H1 (cell line): ENCODE results near the gene ICA1. TPM values are rescaled to one million over a fixed set of nuclear protein-coding genes. Genes with fewer than 3 reads are reported as not detected.

Experiments used
- CTCF ChIA-PET: fragments of 300-600 bp; sonication (Branson Sonifier 250); formaldehyde crosslinking; loops from one replicate; lab custom pipeline; 2021; ENCODE audit not compliant: partially characterized antibody; lab: Charles Lee
- POLR2A ChIA-PET: fragments of 300-600 bp; sonication (Branson Sonifier 250); formaldehyde crosslinking; loops from one replicate; lab custom pipeline; 2021; ENCODE audit warnings: inconsistent platforms; ENCODE audit not compliant: partially characterized antibody; lab: Charles Lee
- DNase-seq, 2 experiments: peaks; one replicate each; pipeline versions ENCODE4 v3.0.0 to v3.0.0-alpha.2; 2010 to 2022; ENCODE audit warnings: low spot score in 2 of 2, low read depth in 1 of 2, mixed read lengths in 1 of 2
- FAIRE-seq: peaks from 2 replicates; lab custom pipeline; 2011; peaks lifted over from hg19 to GRCh38; lab: Jason Lieb, UNC
- H2AFZ ChIP-seq: 2 replicates; pipeline ENCODE4 v1.8.1; 2012; ENCODE audit warnings: low read length, inconsistent platforms
- H2AK5ac ChIP-seq: 2 replicates; pipeline ENCODE4 v1.6.1; 2013; ENCODE audit warnings: low read depth, low read length
- H2BK120ac ChIP-seq: replicated peaks from 2 replicates; pipeline ENCODE3; 2013; ENCODE audit warnings: low read depth, low read length, inconsistent platforms
- H2BK12ac ChIP-seq: 2 replicates; pipeline ENCODE4 v1.6.1; 2013; ENCODE audit warnings: low read depth, low read length
- H2BK15ac ChIP-seq: 2 replicates; pipeline ENCODE4 v1.6.1; 2013; ENCODE audit warnings: low read length
- H2BK20ac ChIP-seq: 2 replicates; pipeline ENCODE4 v1.6.1; 2013; ENCODE audit warnings: low read length
- H2BK5ac ChIP-seq: 2 replicates; pipeline ENCODE4 v1.6.1; 2013; ENCODE audit warnings: low read depth, low read length
- H3K14ac ChIP-seq: 2 replicates; pipeline ENCODE4 v1.6.1; 2013; ENCODE audit warnings: inconsistent platforms; ENCODE audit not compliant: insufficient read length
- H3K18ac ChIP-seq: 2 replicates; pipeline ENCODE4 v1.6.1; 2013; ENCODE audit warnings: low read length; ENCODE audit errors: extremely low read depth
- H3K23ac ChIP-seq: 2 replicates; pipeline ENCODE4 v1.6.1; 2013; ENCODE audit warnings: inconsistent platforms; ENCODE audit not compliant: insufficient read length
- H3K23me2 ChIP-seq: 2 replicates; pipeline ENCODE4 v1.6.1; 2013; ENCODE audit warnings: low read depth, low read length
- H3K27ac ChIP-seq: 2 replicates; pipeline ENCODE4 v1.6.1; 2011; ENCODE audit warnings: low read depth, low read length, inconsistent platforms
- H3K27me3 ChIP-seq, 4 experiments: replicated peaks in 1 of 4; 1 replicate in 1 of 4; 2 replicates in 3 of 4; pipeline versions ENCODE4 v1.6.1 to v1.8.1; 2011 to 2013; ENCODE audit warnings: low read length in 3 of 4, mild to moderate bottlenecking in 3 of 4, inconsistent platforms in 2 of 4, mixed read lengths in 2 of 4, moderate library complexity in 1 of 4; ENCODE audit not compliant: control insufficient read depth in 3 of 4, insufficient read depth in 3 of 4; ENCODE audit errors: extremely low read depth in 1 of 4
- H3K36me3 ChIP-seq, 4 experiments: 2 replicates each; pipeline versions ENCODE4 v1.6.1 to v1.8.1; 2011 to 2013; ENCODE audit warnings: mild to moderate bottlenecking in 4 of 4, low read length in 3 of 4, moderate library complexity in 2 of 4, control low read depth in 1 of 4, inconsistent platforms in 1 of 4; ENCODE audit not compliant: insufficient read depth in 4 of 4, control insufficient read depth in 2 of 4
- H3K4ac ChIP-seq: replicated peaks from 2 replicates; pipeline ENCODE3; 2013; ENCODE audit warnings: low read length, low read depth, mixed read lengths, inconsistent platforms; ENCODE audit not compliant: insufficient read length
- H3K4me1 ChIP-seq, 4 experiments: replicated peaks in 1 of 4; 1 replicate in 1 of 4; 2 replicates in 3 of 4; pipeline versions ENCODE4 v1.6.1 to v1.8.1; 2011 to 2013; ENCODE audit warnings: low read length in 3 of 4, inconsistent platforms in 2 of 4, mixed read lengths in 1 of 4; ENCODE audit not compliant: insufficient read depth in 4 of 4, control insufficient read depth in 3 of 4
- H3K4me2 ChIP-seq, 2 experiments: 2 replicates each; pipeline versions ENCODE4 v1.6.1 to v1.8.1; 2011 to 2013; ENCODE audit warnings: low read depth in 2 of 2, low read length in 2 of 2, control low read depth in 1 of 2, inconsistent platforms in 1 of 2, mild to moderate bottlenecking in 1 of 2; ENCODE audit not compliant: insufficient read depth in 1 of 2
- H3K4me3 ChIP-seq, 4 experiments: fragments of 200-600, 300-600 bp in 1 of 4; sonication (generic), shearing (Covaris generic), sonication (Bioruptor Twin) in 1 of 4; 2 replicates each; pipeline versions ENCODE4 v1.5.1 to v1.8.1; 2011 to 2016; ENCODE audit warnings: low read length in 4 of 4, low read depth in 3 of 4, control low read depth in 2 of 4, inconsistent platforms in 2 of 4, mild to moderate bottlenecking in 2 of 4, mixed read lengths in 1 of 4, moderate library complexity in 1 of 4; ENCODE audit not compliant: insufficient read depth in 2 of 4; ENCODE audit errors: extremely low read depth in 1 of 4
- H3K56ac ChIP-seq: replicated peaks from 2 replicates; pipeline ENCODE3; 2013; ENCODE audit warnings: low read depth, mild to moderate bottlenecking, mixed read lengths, low read length, inconsistent platforms; ENCODE audit not compliant: insufficient read length
- H3K79me1 ChIP-seq: 2 replicates; pipeline ENCODE4 v1.6.1; 2013; ENCODE audit warnings: low read depth, low read length, control low read depth
- H3K79me2 ChIP-seq, 2 experiments: 2 replicates each; pipeline versions ENCODE4 v1.6.1 to v1.8.1; 2012 to 2013; ENCODE audit warnings: low read length in 2 of 2, mild to moderate bottlenecking in 2 of 2, inconsistent platforms in 1 of 2; ENCODE audit not compliant: insufficient read depth in 2 of 2, control insufficient read depth in 1 of 2
- H3K9ac ChIP-seq, 4 experiments: replicated peaks in 1 of 4; 1 replicate in 1 of 4; 2 replicates in 3 of 4; pipeline versions ENCODE4 v1.6.1 to v1.8.1; 2011 to 2013; ENCODE audit warnings: low read depth in 3 of 4, low read length in 3 of 4, control low read depth in 2 of 4, mild to moderate bottlenecking in 2 of 4, moderate library complexity in 2 of 4, inconsistent platforms in 1 of 4; ENCODE audit errors: extremely low read depth in 1 of 4
- H3K9me3 ChIP-seq, 2 experiments: 2 replicates each; pipeline versions ENCODE4 v1.6.1 to v1.8.1; 2012 to 2013; ENCODE audit warnings: mild to moderate bottlenecking in 2 of 2, moderate library complexity in 2 of 2, control low read depth in 1 of 2, inconsistent platforms in 1 of 2, low read depth in 1 of 2, low read length in 1 of 2, mixed read lengths in 1 of 2; ENCODE audit not compliant: insufficient read depth in 2 of 2
- H4K20me1 ChIP-seq, 2 experiments: replicated peaks in 1 of 2; 2 replicates each; pipeline versions ENCODE3 to v1.8.1; 2011 to 2013; ENCODE audit warnings: inconsistent platforms in 2 of 2, low read length in 2 of 2, mild to moderate bottlenecking in 1 of 2; ENCODE audit not compliant: insufficient read depth in 2 of 2, control insufficient read depth in 1 of 2
- H4K5ac ChIP-seq: 2 replicates; pipeline ENCODE4 v1.6.1; 2013; ENCODE audit warnings: low read length, low read depth, mixed read lengths, inconsistent platforms; ENCODE audit not compliant: insufficient read length
- H4K8ac ChIP-seq: 2 replicates; pipeline ENCODE4 v1.8.0; 2013; ENCODE audit warnings: mild to moderate bottlenecking, moderate library complexity, low read length, inconsistent platforms; ENCODE audit not compliant: insufficient read depth; ENCODE audit errors: extremely low read depth
- H4K91ac ChIP-seq: replicated peaks from 2 replicates; pipeline ENCODE3; 2013; ENCODE audit warnings: low read length, mixed read lengths, inconsistent platforms; ENCODE audit not compliant: insufficient read length
- BCL11A ChIP-seq, 2 experiments: IDR thresholded peaks; one replicate each; pipeline ENCODE4 v1.6.1; 2011; ENCODE audit warnings: low read depth in 2 of 2, low read length in 2 of 2, mild to moderate bottlenecking in 2 of 2
- CBX5 ChIP-seq: fragments of 300-800, 300-1000 bp; sonication (generic); IDR thresholded peaks from 2 replicates; pipeline ENCODE4 v1.7.1; 2016; ENCODE audit warnings: antibody characterized with exemption, low read length, low read depth
- CHD1 ChIP-seq: IDR thresholded peaks from 2 replicates; pipeline ENCODE4 v1.6.1; 2012; ENCODE audit warnings: low read depth, low read length, improper control_type of control experiment
- EP300 ChIP-seq, 2 experiments: IDR thresholded peaks; 1 replicate in 1 of 2; 2 replicates in 1 of 2; pipeline ENCODE4 v1.6.1; 2011 to 2012; ENCODE audit warnings: low read depth in 2 of 2, low read length in 2 of 2, mild to moderate bottlenecking in 2 of 2, borderline replicate concordance in 1 of 2, inconsistent platforms in 1 of 2, moderate library complexity in 1 of 2
- JUN ChIP-seq: IDR thresholded peaks from 2 replicates; pipeline ENCODE4 v1.6.1; 2011; ENCODE audit warnings: low read depth, mild to moderate bottlenecking, improper control_type of control experiment, low read length
- MAFK ChIP-seq: IDR thresholded peaks from 2 replicates; pipeline ENCODE4 v1.6.1; 2012; ENCODE audit warnings: low read depth, mild to moderate bottlenecking, improper control_type of control experiment, low read length
- POLR2AphosphoS5 ChIP-seq: IDR thresholded peaks from 2 replicates; pipeline ENCODE4 v1.6.1; 2011; ENCODE audit warnings: low read depth, low read length
- RFX5 ChIP-seq: IDR thresholded peaks from 2 replicates; pipeline ENCODE4 v1.6.1; 2011; ENCODE audit warnings: low read depth, low read length, improper control_type of control experiment, borderline replicate concordance
- SIRT6 ChIP-seq: IDR thresholded peaks from one replicate; pipeline ENCODE4 v1.7.1; 2012; ENCODE audit warnings: low read length, inconsistent platforms
- WGBS, 2 experiments: shearing (Covaris generic) in 1 of 2; methylation state at CpG; one replicate each; pipeline versions ENCODE4 v1.1.6 to v1.1.7; 2013 to 2015; ENCODE audit warnings: low lambda C conversion rate in 2 of 2, mixed read lengths in 2 of 2, inconsistent platforms in 1 of 2, low coverage in 1 of 2, missing lambda C conversion rate in 1 of 2; ENCODE audit not compliant: insufficient replicate concordance in 2 of 2, insufficient coverage in 1 of 2, insufficient read length in 1 of 2; ENCODE audit errors: extremely low coverage in 1 of 2, missing lambda C conversion rate in 1 of 2; 5-methylcytosine and 5-hydroxymethylcytosine counted together
- polyA plus RNA-seq, 7 experiments: library from polyadenylated mRNA; depleted of rRNA in 3 of 7; stranded (reverse) in 5 of 7; unstranded in 2 of 7; fragments of >200 nt in 5 of 7; fragments of 200-250 nt in 2 of 7; gene quantifications; 1 replicate in 5 of 7; 2 replicates in 1 of 7; 4 replicates in 1 of 7; pipeline versions ENCODE4 v1.2.1 to v1.2.3, GENCODE V29; 2011 to 2013; ENCODE audit warnings: missing spikeins in 2 of 7, mixed read lengths in 2 of 7
- total RNA-seq: library from RNA; stranded (reverse); fragmentation: NEBNext Ultra II Directional; extraction: Animal tissue kit (Norgen Biotek cat#: 25700); gene quantifications from 2 replicates; pipeline ENCODE4 v1.2.1, GENCODE V29; 2021

ICA1 gene
- total and polyA plus RNA-seq, 2 of the 8 experiments (the other 6 are each of a cell fraction or from before 2014, with no cell fraction given), result 14.9 to 37.1 TPM

DNA sequence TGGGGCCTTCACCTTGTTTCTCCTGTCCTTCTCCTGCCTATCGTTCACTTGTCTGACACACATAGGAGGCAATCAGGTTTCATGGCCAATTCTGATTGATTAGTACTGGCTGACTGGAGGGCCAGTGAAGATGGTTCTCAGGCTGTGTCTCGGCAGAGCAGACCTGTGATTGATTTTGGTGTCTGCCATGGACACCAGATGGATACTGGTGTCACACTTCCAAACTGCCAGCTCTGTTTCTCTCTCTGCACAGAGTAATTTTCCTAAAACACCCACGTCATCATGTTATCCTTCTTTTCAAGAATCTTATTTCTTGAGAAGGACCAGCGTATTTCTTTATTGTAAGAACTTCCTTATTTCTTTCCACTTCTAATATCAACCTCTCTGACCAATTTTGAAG, 117.1 kb downstream of the ICA1 start:
- CTCF ChIA-PET, result interaction anchor here (0.9 kb wide), 1 partner anchor 45 kb away, joined by 3 read pairs; no protein-coding TSS in a partner anchor
- DNase-seq, result no peak
- no peak for TF ChIP-seq JUN
- no peak for TF ChIP-seq RFX5
- TF ChIP-seq CHD1, result no peak
- TF ChIP-seq BCL11A (IDR thresholded peaks at IDR 0.05; ENCODE audit: low read depth in 2 of 2, low read length in 2 of 2), result no peak
- no peak for TF ChIP-seq CBX5
- no peak for TF ChIP-seq SIRT6
- no peak for TF ChIP-seq POLR2AphosphoS5
- no peak for TF ChIP-seq MAFK
- TF ChIP-seq EP300 (IDR thresholded peaks at IDR 0.05; ENCODE audit: borderline replicate concordance in 1 of 2, low read depth in 2 of 2, low read length in 2 of 2), result no peak

More for the DNA sequence above, 117.1 kb downstream of the ICA1 start:
- no peaks in the 10 kb centered on the region for H3K36me3 ChIP-seq
- no peak overlapping the region for H2BK5ac ChIP-seq
- H3K27me3 ChIP-seq, result no peaks in the 10 kb centered on the region
- no peak overlapping the region for H3K18ac ChIP-seq
- FAIRE-seq, result no peak
- H2AFZ ChIP-seq, result no peak overlapping the region
- H3K4me3 ChIP-seq, result no peak overlapping the region
- H2BK12ac ChIP-seq, result no peak overlapping the region
- 91% methylated on average over 4 of the region's 4 CpGs; no CpG with 5 or more reads in 1 of the 2 experiments for WGBS, 2 experiments
- POLR2A ChIA-PET, result no interaction called here
- no peak overlapping the region for H3K9ac ChIP-seq
- H3K9me3 ChIP-seq, result no peaks in the 10 kb centered on the region
- H2AK5ac ChIP-seq, result no peak overlapping the region
- no peaks in the 10 kb centered on the region; the same call in 1 of the 2 replicates for H3K79me1 ChIP-seq
- no peak overlapping the region for H3K4ac ChIP-seq
- no peak overlapping the region for H3K23ac ChIP-seq
- H3K79me2 ChIP-seq, result no peaks in the 10 kb centered on the region
- no peak overlapping the region for H3K27ac ChIP-seq
- H4K91ac ChIP-seq, result no peak overlapping the region
- no peak overlapping the region for H4K8ac ChIP-seq
- H3K14ac ChIP-seq, result no peak overlapping the region
- H3K23me2 ChIP-seq, result no peaks in the 10 kb centered on the region; the same call in 1 of the 2 replicates
- H3K4me1 ChIP-seq, result peaks cover 0 to 16% (median 6%) of the 10 kb centered on the region in 4 experiments; a peak in 3 of 7 replicates
- H3K4me2 ChIP-seq, result no peak overlapping the region
- H4K20me1 ChIP-seq, result no peaks in the 10 kb centered on the region
- H2BK15ac ChIP-seq, result no peak overlapping the region
- H2BK120ac ChIP-seq, result no peak overlapping the region
- H2BK20ac ChIP-seq, result no peak overlapping the region
- H3K56ac ChIP-seq, result no peak overlapping the region
- no peak overlapping the region for H4K5ac ChIP-seq
